PC-3 (cell line): ENCODE results near the gene MGA. TPM values are rescaled to one million over a fixed set of nuclear protein-coding genes. Genes with fewer than 3 reads are reported as not detected.

ENCODE experiments used
- ATAC-seq: fragments of 200-7000 bp; cut with Tn5 transposase; 2 replicates; pipeline ENCODE4 v1.9.1; 2020; ENCODE audit warnings: mild to moderate bottlenecking, moderate library complexity
- BruUV-seq: library from RNA; stranded (reverse); fragments of 400-500 nt; replicated peaks from 2 replicates; lab custom pipeline; 2021; lab: Mats Ljungman, UMichigan
- CTCF ChIA-PET: fragments of 300-600 bp; sonication (Branson Sonifier 250); formaldehyde crosslinking; loops from one replicate; lab custom pipeline; 2022; ENCODE audit warnings: antibody characterized with exemption; lab: Charles Lee
- POLR2A ChIA-PET: fragments of 300-600 bp; sonication (Branson Sonifier 250); formaldehyde crosslinking; loops from one replicate; lab custom pipeline; 2022; ENCODE audit warnings: antibody characterized with exemption; ENCODE audit not compliant: unreplicated experiment; lab: Charles Lee
- DNase-seq: peaks from one replicate; pipeline ENCODE4 v3.0.0-alpha.2; 2015
- H2AFZ ChIP-seq: fragments of 300-600 bp; sonication (generic); 2 replicates; pipeline ENCODE4 v1.6.0; 2016; ENCODE audit warnings: antibody characterized with exemption, low read length
- H3F3A ChIP-seq: fragments of 300-600 bp; sonication (generic); one replicate; pipeline ENCODE4 v1.6.0; 2017; ENCODE audit warnings: antibody characterized with exemption, low read length, control low read depth, mild to moderate bottlenecking; ENCODE audit not compliant: unreplicated experiment
- H3K27ac ChIP-seq: fragments of 300-600 bp; sonication (generic); 2 replicates; pipeline ENCODE4 v1.5.1; 2016; ENCODE audit warnings: mild to moderate bottlenecking, low read length
- H3K27me3 ChIP-seq: fragments of 300-600 bp; sonication (generic); 2 replicates; pipeline ENCODE4 v1.6.1; 2016; ENCODE audit warnings: low read length, mixed read lengths
- H3K36me3 ChIP-seq: fragments of 300-600 bp; sonication (generic); 2 replicates; pipeline ENCODE4 v1.6.1; 2016; ENCODE audit warnings: low read depth, mixed run types, low read length, mixed read lengths
- H3K4me1 ChIP-seq: fragments of 300-600 bp; sonication (generic); 2 replicates; pipeline ENCODE4 v1.5.1; 2016; ENCODE audit warnings: low read length; ENCODE audit not compliant: insufficient read depth
- H3K4me2 ChIP-seq: fragments of 300-600 bp; sonication (generic); 2 replicates; pipeline ENCODE4 v1.6.0; 2016; ENCODE audit warnings: low read length
- H3K4me3 ChIP-seq: fragments of 300-600 bp; sonication (generic); 2 replicates; pipeline ENCODE4 v1.5.1; 2016; ENCODE audit warnings: mild to moderate bottlenecking, low read length, mixed read lengths
- H3K79me2 ChIP-seq: fragments of 300-600 bp; sonication (generic); 2 replicates; pipeline ENCODE4 v1.6.1; 2017; ENCODE audit warnings: low read length, mixed read lengths
- H3K9ac ChIP-seq: fragments of 300-600 bp; sonication (generic); 2 replicates; pipeline ENCODE4 v1.6.0; 2016; ENCODE audit warnings: mild to moderate bottlenecking, low read length
- H3K9me2 ChIP-seq: fragments of 300-600 bp; sonication (generic); replicated peaks from 2 replicates; pipeline ENCODE4 v1.6.1; 2016; ENCODE audit warnings: mixed run types, low read length, mixed read lengths
- H3K9me3 ChIP-seq: fragments of 300-600 bp; sonication (generic); 2 replicates; pipeline ENCODE4 v1.6.1; 2016; ENCODE audit warnings: low read length, mixed read lengths
- H4K20me1 ChIP-seq: fragments of 300-600 bp; sonication (generic); 2 replicates; pipeline ENCODE4 v1.6.1; 2016; ENCODE audit warnings: low read length, mixed read lengths
- EZH2 ChIP-seq: fragments of 300-600 bp; sonication (generic); IDR thresholded peaks from one replicate; pipeline ENCODE4 v1.6.1; 2017; ENCODE audit warnings: antibody characterized with exemption, mild to moderate bottlenecking, low read length; ENCODE audit not compliant: unreplicated experiment
- EZH2phosphoT487 ChIP-seq: fragments of 300-600 bp; sonication (generic); IDR thresholded peaks from 2 replicates; pipeline ENCODE4 v1.6.1; 2018; ENCODE audit warnings: mild to moderate bottlenecking, antibody characterized with exemption, low read length, borderline replicate concordance
- intact Hi-C: fragments of 100-400 bp; cut with micrococcal nuclease; formaldehyde crosslinking; loops from 2 replicates; pipeline ENCODE4 v1.9.0; 2023
- total RNA-seq: library from RNA; depleted of rRNA; stranded (reverse); fragments of >200 nt; gene quantifications from 2 replicates; pipeline ENCODE4 v1.2.3, GENCODE V29; 2014
- TF ChIP-seq, protein P1 (sequence below): fragments of 300-600 bp; sonication (generic); conservative IDR thresholded peaks from 2 replicates; pipeline ENCODE4 v1.5.1; 2017; ENCODE audit warnings: antibody characterized with exemption, low read depth, mild to moderate bottlenecking, low read length

The MGA gene
- total RNA-seq, 1 experiment from 2014 or later, result 21.2 TPM

- Histone ChIP-seq H3K36me3 (no peaks in the 10 kb centered on the region), H3K27ac (no peak overlapping the region), H3K9me3 (no peaks in the 10 kb centered on the region), H3K4me1 (peaks cover 35% of the 10 kb centered on the region), H3K79me2 (0 out of 2 replicates have a peak, but pooled peaks cover 7% of the 10 kb centered on the region), H3K9me2 (no peaks in the 10 kb centered on the region), H3K4me3 (no peak overlapping the region), H2AFZ (no peak overlapping the region), H3K27me3 (no peaks in the 10 kb centered on the region), H3K4me2 (no peak overlapping the region), H4K20me1 (no peaks in the 10 kb centered on the region), H3F3A (peaks cover 5% of the 10 kb centered on the region), H3K9ac (no peak overlapping the region)
- TF ChIP-seq EZH2phosphoT487 (no peak), EZH2 (no peak)
- TF ChIP-seq, protein P1, sequence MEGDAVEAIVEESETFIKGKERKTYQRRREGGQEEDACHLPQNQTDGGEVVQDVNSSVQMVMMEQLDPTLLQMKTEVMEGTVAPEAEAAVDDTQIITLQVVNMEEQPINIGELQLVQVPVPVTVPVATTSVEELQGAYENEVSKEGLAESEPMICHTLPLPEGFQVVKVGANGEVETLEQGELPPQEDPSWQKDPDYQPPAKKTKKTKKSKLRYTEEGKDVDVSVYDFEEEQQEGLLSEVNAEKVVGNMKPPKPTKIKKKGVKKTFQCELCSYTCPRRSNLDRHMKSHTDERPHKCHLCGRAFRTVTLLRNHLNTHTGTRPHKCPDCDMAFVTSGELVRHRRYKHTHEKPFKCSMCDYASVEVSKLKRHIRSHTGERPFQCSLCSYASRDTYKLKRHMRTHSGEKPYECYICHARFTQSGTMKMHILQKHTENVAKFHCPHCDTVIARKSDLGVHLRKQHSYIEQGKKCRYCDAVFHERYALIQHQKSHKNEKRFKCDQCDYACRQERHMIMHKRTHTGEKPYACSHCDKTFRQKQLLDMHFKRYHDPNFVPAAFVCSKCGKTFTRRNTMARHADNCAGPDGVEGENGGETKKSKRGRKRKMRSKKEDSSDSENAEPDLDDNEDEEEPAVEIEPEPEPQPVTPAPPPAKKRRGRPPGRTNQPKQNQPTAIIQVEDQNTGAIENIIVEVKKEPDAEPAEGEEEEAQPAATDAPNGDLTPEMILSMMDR, result peak; percentile 48
- intact Hi-C loops, result no loop called here
- POLR2A ChIA-PET, result interaction anchor here (0.6 kb wide), 1 partner anchor 18 kb away, joined by 3 read pairs; no protein-coding TSS in a partner anchor
- peak; percentile 75 for DNase-seq
- BruUV-seq, result no TSS peak
- no peak for ATAC-seq
- CTCF ChIA-PET, result interaction anchor here (2.5 kb wide), 1 partner anchor 33 kb away, joined by 15 read pairs; the partner anchor contains the start of gene MAPKBP1
Measured at GRCh38 chr15:41806291-41807181, 146.3 kb downstream of the MGA start.

- TF ChIP-seq, protein P1, result no peak
- TF ChIP-seq EZH2, result no peak
- no peak for TF ChIP-seq EZH2phosphoT487
- Histone ChIP-seq H3K4me2 (peak overlapping the region; percentile 43; the same call in 1 of the 2 replicates), H3K9me3 (no peaks in the 10 kb centered on the region), H3K9me2 (no peaks in the 10 kb centered on the region), H3K27me3 (no peaks in the 10 kb centered on the region), H3K9ac (no peak overlapping the region), H3F3A (no peaks in the 10 kb centered on the region), H2AFZ (no peak overlapping the region), H3K4me1 (peaks cover 21% of the 10 kb centered on the region), H3K27ac (no peak overlapping the region), H4K20me1 (no peaks in the 10 kb centered on the region), H3K4me3 (no peak overlapping the region), H3K79me2 (no peaks in the 10 kb centered on the region), H3K36me3 (peaks cover 6% of the 10 kb centered on the region; the same call in 1 of the 2 replicates)
- intact Hi-C loops, result no loop called here
- DNase-seq (peak; percentile 64), ATAC-seq (peak; percentile 35; the same call in 1 of the 2 replicates)
- CTCF ChIA-PET, result interaction anchor here (0.6 to 4.0 kb wide), 2 partner anchors 35 to 221 kb away, joined by 4 to 76 read pairs; partner anchors contain the start of gene MAPKBP1
- no TSS peak for BruUV-seq
- POLR2A ChIA-PET, result interaction anchor here (0.5 kb wide), 1 partner anchor 349 kb away, joined by 15 read pairs; no protein-coding TSS in a partner anchor
Measured at GRCh38 chr15:41809121-41809520, 148.9 kb downstream of the MGA start.
